GM18858 (cell line): ENCODE data around the gene TRPM8.
"Not testable (repeated sequence)": the region's sequence is repeated elsewhere in the genome, so short reads cannot be mapped to it uniquely, and the experiment has no call there.

Experiments
- ATAC-seq: cut with Tn5 transposase; IDR thresholded peaks from one replicate; pipeline ENCODE4 v1.9.1; 2021; ENCODE audit not compliant: unreplicated experiment

TRPM8 gene

DNA sequence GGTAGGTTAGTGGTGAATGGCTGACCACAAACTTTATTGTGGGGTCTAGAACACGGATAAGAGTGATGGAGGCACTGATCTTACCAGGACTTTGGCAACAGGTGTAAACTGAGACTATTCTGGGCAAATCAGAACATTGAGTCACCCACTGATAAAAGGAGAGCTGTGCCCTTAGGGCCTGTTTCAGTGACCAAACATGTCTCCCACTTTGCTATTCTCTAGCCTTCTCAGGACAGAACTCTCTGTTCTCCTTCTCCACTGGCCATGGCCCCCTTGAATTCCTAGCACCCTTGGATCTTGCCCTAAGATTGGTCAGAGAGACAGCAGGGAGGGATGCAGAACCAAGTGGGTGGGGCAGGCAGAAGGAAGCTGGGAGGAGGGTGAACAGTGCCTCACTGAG is 18.3 kb downstream of the TRPM8 start:
- ATAC-seq = no peak

DNA sequence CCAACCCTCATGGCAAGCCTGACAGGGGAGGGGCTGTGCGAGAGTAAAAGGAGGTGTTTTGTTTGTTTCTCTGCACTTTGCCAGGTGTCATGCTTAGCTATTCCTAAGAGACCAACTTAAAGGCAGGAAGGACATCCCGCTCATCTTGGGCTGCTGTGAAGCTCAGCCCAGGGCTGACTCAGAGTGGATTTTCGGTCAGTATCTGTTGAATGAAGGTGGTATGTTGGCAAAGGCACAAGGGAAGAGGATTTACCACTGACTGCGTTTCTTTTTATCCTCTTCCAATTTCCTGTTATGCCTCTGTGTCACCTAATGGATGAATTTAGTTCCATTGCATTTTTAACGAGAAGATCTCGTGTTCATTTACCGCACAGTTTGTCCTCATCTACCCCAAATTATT is 18.9 kb downstream of the TRPM8 start:
- no peak for ATAC-seq

DNA sequence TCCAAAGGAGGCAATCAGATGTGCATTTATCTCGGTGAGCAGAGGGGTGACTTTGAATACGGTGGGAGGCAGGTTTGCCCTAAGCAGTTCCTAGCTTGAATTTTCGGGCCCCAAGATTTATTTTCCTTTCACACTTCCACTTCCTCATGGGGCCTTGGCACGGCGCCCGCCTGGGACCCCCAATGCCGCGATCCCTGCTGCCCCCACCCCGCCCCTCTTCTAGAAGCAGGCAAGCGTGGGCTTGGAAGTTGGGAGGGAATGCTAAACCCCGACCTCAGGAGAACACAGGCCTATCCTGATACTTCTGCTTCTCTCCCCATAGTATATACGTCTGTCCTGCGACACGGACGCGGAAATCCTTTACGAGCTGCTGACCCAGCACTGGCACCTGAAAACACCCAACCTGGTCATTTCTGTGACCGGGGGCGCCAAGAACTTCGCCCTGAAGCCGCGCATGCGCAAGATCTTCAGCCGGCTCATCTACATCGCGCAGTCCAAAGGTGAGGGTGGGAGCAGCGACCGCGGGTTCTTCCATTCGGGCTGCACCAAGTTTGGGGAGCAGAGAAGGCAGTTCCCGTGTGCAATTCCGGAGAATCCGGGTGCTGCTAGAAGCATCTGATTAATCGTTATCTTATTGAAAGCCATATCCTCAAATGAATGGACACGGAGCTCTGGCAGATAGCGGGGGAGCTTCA is 21.6 kb downstream of the TRPM8 start:
- ATAC-seq = no peak

GRCh38 chr2:233940376-233941276 is 23.5 kb downstream of the TRPM8 start:
- ATAC-seq = no peak

DNA sequence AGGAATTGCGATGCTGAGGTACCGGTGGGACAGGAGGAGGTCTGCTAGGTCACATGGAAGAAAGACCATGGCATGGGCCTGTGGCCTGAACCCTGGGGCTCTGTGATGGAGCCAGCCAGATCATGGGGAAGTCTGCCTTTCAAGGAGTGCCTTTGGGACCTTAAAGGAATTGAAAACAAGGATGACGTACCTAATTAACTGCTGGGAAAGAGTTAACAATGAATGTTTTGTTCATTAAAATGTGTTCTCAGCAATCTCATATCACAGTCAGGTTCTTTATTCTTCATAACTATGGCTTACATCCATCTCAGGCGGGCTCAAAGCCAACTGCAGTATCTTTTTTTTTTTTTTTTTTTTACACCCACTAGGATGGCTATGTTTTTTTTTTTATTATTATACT is 25.6 kb downstream of the TRPM8 start:
- no peak for ATAC-seq

DNA sequence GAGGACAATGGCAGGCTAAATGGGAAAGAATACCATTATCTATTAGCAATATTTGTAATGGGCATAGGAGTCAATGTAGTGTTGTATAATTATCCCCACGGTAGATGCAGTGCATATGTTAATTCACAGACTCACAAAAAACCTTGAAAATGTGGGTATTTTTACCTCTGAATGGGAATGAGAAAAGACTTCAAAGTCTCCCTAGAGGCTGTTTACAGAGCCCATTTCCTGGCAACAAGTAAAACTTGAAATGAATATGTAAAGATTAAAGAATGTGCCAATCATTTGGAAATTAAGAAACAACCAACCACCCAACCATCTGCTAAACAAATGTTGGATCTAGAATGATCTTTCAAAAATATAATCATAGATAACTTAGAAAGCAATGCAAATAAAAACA is 27.1 kb downstream of the TRPM8 start:
- no peak for ATAC-seq

DNA sequence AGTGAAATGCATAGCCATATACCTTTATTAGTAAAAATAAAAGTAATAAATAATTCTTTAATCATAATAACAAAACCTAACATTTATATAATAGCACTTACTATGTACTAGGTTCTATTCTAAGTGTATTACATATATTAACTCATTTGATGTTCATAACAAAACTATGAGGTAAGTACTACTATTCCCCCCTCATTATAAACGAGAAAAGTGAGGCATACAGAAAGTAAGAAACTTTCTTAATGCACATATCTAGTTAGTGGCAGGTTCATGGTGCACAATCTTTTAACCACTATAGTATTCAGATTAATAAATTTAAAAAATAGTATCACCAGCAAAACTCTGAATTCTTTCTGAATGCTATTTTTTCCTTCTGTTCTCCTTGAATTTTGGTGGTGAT is 27.5 kb downstream of the TRPM8 start:
- ATAC-seq = no peak

GRCh38 chr2:233945146-233945545 is 28.0 kb downstream of the TRPM8 start:
- ATAC-seq = no peak

DNA sequence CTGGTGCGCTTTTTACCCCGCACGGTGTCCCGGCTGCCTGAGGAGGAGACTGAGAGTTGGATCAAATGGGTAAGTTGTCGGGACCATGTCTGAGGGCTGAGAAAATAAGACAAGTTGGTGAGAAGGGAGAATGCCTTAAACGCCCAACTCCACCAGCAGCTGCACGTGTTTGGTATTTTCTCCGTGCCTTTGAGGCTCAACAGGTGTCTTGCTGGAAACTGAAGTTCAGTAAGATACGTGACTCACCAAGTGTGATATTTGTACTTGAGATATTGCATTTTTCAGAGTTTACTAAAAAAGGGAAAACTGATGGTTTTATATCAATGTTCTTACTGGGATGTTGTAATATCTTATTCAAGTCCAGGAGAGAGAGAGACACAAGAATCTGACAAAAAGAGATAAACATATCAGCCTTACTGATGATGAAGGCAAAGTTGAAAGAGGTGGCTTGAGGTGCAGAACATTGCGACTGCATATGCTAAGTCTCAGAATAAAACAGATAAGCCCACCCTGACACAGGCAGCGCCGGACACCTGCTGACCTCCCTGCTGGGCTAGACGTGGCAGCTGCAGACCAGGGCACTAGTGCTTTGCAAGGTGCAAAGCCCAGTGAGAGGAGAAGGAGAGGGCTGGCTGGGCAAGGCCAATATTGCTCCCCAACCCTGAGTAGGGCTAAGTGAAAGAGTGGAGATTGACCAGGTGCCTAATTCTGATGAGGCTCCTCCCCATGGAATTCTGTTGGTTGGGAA is 33.1 kb downstream of the TRPM8 start:
- ATAC-seq = no peak

DNA sequence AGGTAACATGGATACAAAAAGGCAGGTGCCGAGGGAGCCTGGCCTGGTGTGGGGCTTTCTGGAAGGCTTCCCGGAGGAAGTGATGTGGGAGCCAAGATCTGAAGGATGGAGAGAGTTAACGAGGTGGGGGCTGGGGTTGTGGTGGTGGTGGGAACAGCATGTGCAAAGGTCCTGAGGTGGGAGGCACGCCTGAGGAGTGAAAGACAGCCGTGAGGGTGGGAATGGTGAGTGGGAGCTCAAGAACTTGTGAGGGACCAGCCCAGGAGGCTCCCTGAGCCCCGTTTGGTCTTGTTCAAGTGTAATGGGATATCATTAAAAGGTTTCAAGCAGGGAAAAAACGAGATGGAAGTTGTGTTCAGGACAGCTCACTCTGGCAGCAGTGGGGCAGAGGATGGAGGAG is 35.2 kb downstream of the TRPM8 start:
- no peak for ATAC-seq

DNA sequence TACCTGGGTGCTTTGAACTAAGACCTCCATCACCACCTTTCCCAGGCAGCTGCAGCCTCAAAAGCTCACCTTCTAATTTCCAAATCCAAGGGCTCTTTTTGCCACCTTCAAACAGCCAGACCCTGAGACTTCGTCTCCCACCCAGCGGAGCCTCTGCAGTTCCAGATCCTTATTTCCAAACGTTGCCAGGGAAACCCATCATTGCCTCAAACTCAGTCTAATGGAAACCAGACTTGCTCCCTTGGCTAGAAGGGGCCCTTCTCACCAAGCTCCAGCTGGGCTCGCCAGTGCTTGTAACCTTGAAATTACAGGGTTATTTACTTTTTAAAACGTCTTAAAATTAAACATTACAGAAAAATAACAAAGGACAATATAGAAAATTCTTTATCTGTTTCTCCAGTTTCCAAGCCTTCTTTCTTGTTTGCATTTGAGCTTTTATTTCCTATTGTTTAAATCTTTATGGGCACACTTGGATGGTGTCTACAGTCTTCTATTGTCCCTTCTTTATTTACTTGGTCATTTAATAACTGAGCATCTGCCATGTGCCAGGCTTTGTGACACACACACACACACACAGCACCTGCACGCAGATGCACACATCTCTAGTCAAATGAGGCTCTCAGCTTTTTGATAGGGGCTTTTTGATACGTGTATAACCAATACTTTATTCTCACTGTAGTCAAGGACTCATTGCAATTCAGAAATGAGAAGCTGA is 36.1 kb downstream of the TRPM8 start:
- ATAC-seq = no peak

- ATAC-seq = no peak
These were observed 43.0 kb downstream of the TRPM8 start for GRCh38 chr2:233960203-233960602.

DNA sequence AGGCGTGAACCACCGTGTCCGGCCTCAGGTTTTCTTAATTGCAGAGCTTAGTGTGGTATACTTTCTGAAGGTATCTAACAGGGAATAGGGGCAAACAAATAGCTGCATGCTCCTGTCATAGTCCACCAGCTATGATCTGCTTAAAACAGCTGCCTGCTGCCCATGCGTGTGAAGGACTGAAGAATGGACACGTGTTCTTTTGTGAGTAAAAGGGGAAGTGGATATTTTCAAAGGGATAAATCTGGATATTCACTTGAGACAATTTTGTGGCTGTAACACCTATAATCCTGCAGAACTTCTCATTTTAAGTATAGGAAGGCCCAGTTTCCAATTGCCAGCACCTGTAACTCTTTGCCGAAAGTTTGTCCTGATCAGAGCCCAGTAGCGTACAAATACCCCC is 44.7 kb downstream of the TRPM8 start:
- no peak for ATAC-seq

GRCh38 chr2:233964581-233964980 is 47.4 kb downstream of the TRPM8 start:
- no peak for ATAC-seq

GRCh38 chr2:233965032-233965603 is 47.9 kb downstream of the TRPM8 start:
- ATAC-seq = no peak

- not testable (repeated sequence) for ATAC-seq
These were observed 48.5 kb downstream of the TRPM8 start for GRCh38 chr2:233965646-233966045.

DNA sequence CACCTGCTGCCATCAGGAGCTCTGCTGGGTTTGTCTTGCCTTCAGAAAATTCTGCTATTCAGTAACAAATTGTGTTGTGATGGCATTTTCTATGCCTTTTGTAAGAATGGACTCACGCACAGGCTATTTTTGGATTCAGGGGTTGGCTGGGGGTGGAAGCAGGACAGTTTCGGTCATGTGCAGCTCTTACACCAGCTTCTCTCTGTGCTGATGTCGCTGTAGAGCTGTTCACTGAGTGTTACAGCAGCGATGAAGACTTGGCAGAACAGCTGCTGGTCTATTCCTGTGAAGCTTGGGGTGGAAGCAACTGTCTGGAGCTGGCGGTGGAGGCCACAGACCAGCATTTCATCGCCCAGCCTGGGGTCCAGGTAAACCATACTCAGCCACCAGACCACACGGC is 49.2 kb downstream of the TRPM8 start:
- ATAC-seq = no peak

DNA sequence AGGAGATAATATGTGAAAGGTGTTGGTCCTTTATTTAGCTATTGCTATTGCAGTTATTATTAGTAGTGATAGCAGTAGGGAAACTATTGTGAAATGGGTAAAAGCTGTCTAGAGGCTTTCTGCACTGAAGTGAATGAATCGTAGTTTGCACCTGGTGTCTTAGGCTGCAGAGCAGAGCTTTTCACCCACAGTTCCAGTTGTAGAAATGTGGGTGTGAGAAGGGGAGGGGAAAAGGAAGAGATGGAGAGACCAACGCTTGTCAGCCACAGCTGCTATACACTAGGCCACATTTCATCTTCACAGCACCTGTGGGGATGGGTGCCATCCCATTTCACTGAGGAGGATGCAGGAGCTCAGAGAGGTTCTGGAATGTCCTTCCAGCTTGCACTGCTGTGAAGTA is 50.0 kb downstream of the TRPM8 start:
- ATAC-seq = no peak

DNA sequence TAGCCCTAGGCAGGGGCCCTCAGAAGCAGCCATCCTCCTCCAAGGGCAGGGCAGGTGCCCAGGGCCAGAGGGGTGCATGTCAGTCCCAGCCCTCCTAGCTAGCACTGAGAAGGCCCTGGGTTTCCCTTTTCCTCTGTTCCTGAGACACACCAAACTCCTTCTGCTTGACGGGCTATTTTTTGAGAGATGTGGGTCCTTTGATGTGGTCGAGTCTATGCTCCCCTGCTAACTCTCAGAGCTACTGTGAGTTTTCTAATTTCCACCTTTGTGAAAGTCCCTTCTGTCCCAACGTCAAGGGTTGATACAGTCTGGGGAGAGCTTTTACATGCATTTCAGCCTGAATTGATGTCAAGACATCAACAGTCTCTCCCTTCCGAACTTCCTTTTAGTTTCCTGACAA is 51.4 kb downstream of the TRPM8 start:
- ATAC-seq = no peak

DNA sequence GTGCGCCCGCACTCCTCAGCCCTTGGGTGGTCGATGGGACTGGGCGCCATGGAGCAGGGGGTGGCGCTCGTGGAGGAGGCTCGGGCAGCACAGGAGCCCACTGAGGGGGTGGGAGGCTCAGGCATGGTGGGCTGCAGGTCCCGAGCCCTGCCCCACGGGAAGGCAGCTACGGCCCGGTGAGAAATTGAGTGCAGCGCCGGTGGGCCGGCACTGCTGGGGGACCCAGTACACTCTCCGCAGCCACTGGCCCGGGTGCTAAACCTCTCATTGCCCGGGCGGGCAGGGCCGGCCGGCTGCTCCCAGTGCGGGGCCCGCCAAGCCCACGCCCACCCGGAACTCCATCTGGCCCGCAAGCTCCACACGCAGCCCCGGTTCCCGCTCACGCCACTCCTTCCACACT is 55.3 kb downstream of the TRPM8 start:
- not testable (repeated sequence) for ATAC-seq
